ENCODE results near the gene KBTBD8. TPM values are rescaled to one million over a fixed set of nuclear protein-coding genes. Genes with fewer than 3 reads are reported as not detected.

KBTBD8 gene
- total RNA-seq, 2 donors from 2014 or later = 3.5 to 6.2 TPM

- Mint-ChIP-seq H3K27me3 (ENCODE audit: insufficient read depth) (no peaks in the 10 kb centered on the region), H3K36me3 (ENCODE audit: low read depth) (peaks cover 16% of the 10 kb centered on the region), H3K9me3 (no peaks in the 10 kb centered on the region), H3K27ac (no peak overlapping the region), H3K4me3 (no peak overlapping the region), H3K4me1 (peaks cover 16% of the 10 kb centered on the region)
- peaks cover 31% of the 10 kb centered on the region for H3K36me3 ChIP-seq (ENCODE audit: control insufficient read depth, insufficient read depth, low read length)
- H3K27me3 ChIP-seq (ENCODE audit: control insufficient read depth, insufficient read depth, low read length, poor library complexity, severe bottlenecking) = no peaks in the 10 kb centered on the region
- no peak overlapping the region for H3K27ac ChIP-seq (ENCODE audit: low read depth, low read length)
- DNase-seq = no peak
- 93 to 100% methylated on average over 1 to 2 of the region's 2 CpGs for WGBS, 2 experiments (ENCODE audit: insufficient coverage in 1 of 2, insufficient read length in 1 of 2)
- H3K9ac ChIP-seq (ENCODE audit: extremely low read depth, low read length, poor library complexity, severe bottlenecking) = no peak overlapping the region
- H3K4me1 ChIP-seq (ENCODE audit: control insufficient read depth, insufficient read depth, low read length) = no peaks in the 10 kb centered on the region
- no peaks in the 10 kb centered on the region for H3K9me3 ChIP-seq (ENCODE audit: control insufficient read depth, low read length)
- no peak overlapping the region for H3K4me3 ChIP-seq (ENCODE audit: low read length)
- no peak for TF ChIP-seq CTCF (conservative IDR thresholded peaks at IDR 0.05)
Observed at GRCh38 chr3:67008388-67008787, 10.3 kb downstream of the KBTBD8 start.

GRCh38 chr3:67009716-67010115 lies 11.6 kb downstream of the KBTBD8 start:
- Mint-ChIP-seq H3K36me3 (ENCODE audit: low read depth) (peaks cover 10% of the 10 kb centered on the region), H3K9me3 (no peaks in the 10 kb centered on the region), H3K27ac (no peak overlapping the region), H3K4me1 (peaks cover 22% of the 10 kb centered on the region), H3K4me3 (no peak overlapping the region), H3K27me3 (ENCODE audit: insufficient read depth) (no peaks in the 10 kb centered on the region)
- TF ChIP-seq CTCF (conservative IDR thresholded peaks at IDR 0.05) = no peak
- no peak overlapping the region for H3K9ac ChIP-seq (ENCODE audit: extremely low read depth, low read length, poor library complexity, severe bottlenecking)
- no peaks in the 10 kb centered on the region for H3K4me1 ChIP-seq (ENCODE audit: control insufficient read depth, insufficient read depth, low read length)
- DNase-seq = no peak
- WGBS, 2 experiments (ENCODE audit: insufficient coverage in 1 of 2, insufficient read length in 1 of 2) = 94 to 100% methylated on average over 2 to 3 of the region's 3 CpGs
- no peak overlapping the region for H3K4me3 ChIP-seq (ENCODE audit: low read length)
- no peak overlapping the region for H3K27ac ChIP-seq (ENCODE audit: low read depth, low read length)
- no peaks in the 10 kb centered on the region for H3K27me3 ChIP-seq (ENCODE audit: control insufficient read depth, insufficient read depth, low read length, poor library complexity, severe bottlenecking)
- no peaks in the 10 kb centered on the region for H3K9me3 ChIP-seq (ENCODE audit: control insufficient read depth, low read length)
- peaks cover 23% of the 10 kb centered on the region for H3K36me3 ChIP-seq (ENCODE audit: control insufficient read depth, insufficient read depth, low read length)

- Histone ChIP-seq H3K36me3 (ENCODE audit: control insufficient read depth, insufficient read depth, low read length) (peaks cover 18% of the 10 kb centered on the region), H3K4me1 (ENCODE audit: control insufficient read depth, insufficient read depth, low read length) (peaks cover 3% of the 10 kb centered on the region), H3K9me3 (ENCODE audit: control insufficient read depth, low read length) (no peaks in the 10 kb centered on the region), H3K27ac (ENCODE audit: low read depth, low read length) (no peak overlapping the region), H3K9ac (ENCODE audit: extremely low read depth, low read length, poor library complexity, severe bottlenecking) (no peak overlapping the region), H3K27me3 (ENCODE audit: control insufficient read depth, insufficient read depth, low read length, poor library complexity, severe bottlenecking) (no peaks in the 10 kb centered on the region), H3K4me3 (ENCODE audit: low read length) (no peak overlapping the region)
- DNase-seq = no peak
- TF ChIP-seq CTCF (conservative IDR thresholded peaks at IDR 0.05) = no peak
- 60 to 91% methylated on average over 1 to 6 of the region's 6 CpGs for WGBS, 2 experiments (ENCODE audit: insufficient coverage in 1 of 2, insufficient read length in 1 of 2)
- H3K27me3 Mint-ChIP-seq (ENCODE audit: insufficient read depth) = no peaks in the 10 kb centered on the region
- H3K36me3 Mint-ChIP-seq (ENCODE audit: low read depth) = peaks cover 10% of the 10 kb centered on the region
- H3K4me1 Mint-ChIP-seq = peaks cover 28% of the 10 kb centered on the region
- no peak overlapping the region for H3K4me3 Mint-ChIP-seq
- no peak overlapping the region for H3K27ac Mint-ChIP-seq
- no peaks in the 10 kb centered on the region for H3K9me3 Mint-ChIP-seq
Observed at GRCh38 chr3:67011414-67012131, 13.5 kb downstream of the KBTBD8 start.

All from endodermal cell (in vitro differentiated cells).